Activated naive CD4-positive, alpha-beta T cell treated with anti-CD3 and anti-CD28 coated beads for 36 hours (primary cell): Measurements from ENCODE around the gene LDLRAD1. TPM values are rescaled to one million over a fixed set of nuclear protein-coding genes. Genes with fewer than 3 reads are reported as not detected.
"Not testable (repeated sequence)": the region's sequence is repeated elsewhere in the genome, so short reads cannot be mapped to it uniquely, and the experiment has no call there.

ENCODE experiments used
- CTCF ChIA-PET: fragments of 350-600 bp; sonication (Branson Sonifier 250); formaldehyde crosslinking; loops from one replicate; lab custom pipeline; 2021; ENCODE audit warnings: antibody characterized with exemption; lab: Charles Lee
- DNase-seq: peaks from one replicate; pipeline ENCODE4 v3.0.0-alpha.2; 2020
- H3K27ac Mint-ChIP-seq: one replicate; pipeline ENCODE4 v1.8.0; 2021; ENCODE audit warnings: mild to moderate bottlenecking, mixed read lengths
- H3K27me3 Mint-ChIP-seq: one replicate; pipeline ENCODE4 v1.8.0; 2021; ENCODE audit warnings: low read depth, mixed read lengths
- H3K36me3 Mint-ChIP-seq: one replicate; pipeline ENCODE4 v1.8.0; 2021; ENCODE audit warnings: low read depth, mixed read lengths
- H3K4me1 Mint-ChIP-seq: one replicate; pipeline ENCODE4 v1.8.0; 2021; ENCODE audit warnings: low read depth, mixed read lengths
- H3K4me3 Mint-ChIP-seq: one replicate; pipeline ENCODE4 v1.8.0; 2021; ENCODE audit warnings: mild to moderate bottlenecking, moderate library complexity, mixed read lengths
- H3K9me3 Mint-ChIP-seq: one replicate; pipeline ENCODE4 v1.8.0; 2021; ENCODE audit warnings: mixed read lengths
- intact Hi-C: fragments of 100-400 bp; cut with micrococcal nuclease; formaldehyde crosslinking; loops from one replicate; pipeline ENCODE4 v1.15.1; 2023
- total RNA-seq, 2 experiments: library from RNA; stranded (reverse); gene quantifications; one replicate each; pipeline ENCODE4 v1.2.3, GENCODE V29; 2021

LDLRAD1 gene
- total RNA-seq, 2 experiments from 2014 or later: not detected

DNA sequence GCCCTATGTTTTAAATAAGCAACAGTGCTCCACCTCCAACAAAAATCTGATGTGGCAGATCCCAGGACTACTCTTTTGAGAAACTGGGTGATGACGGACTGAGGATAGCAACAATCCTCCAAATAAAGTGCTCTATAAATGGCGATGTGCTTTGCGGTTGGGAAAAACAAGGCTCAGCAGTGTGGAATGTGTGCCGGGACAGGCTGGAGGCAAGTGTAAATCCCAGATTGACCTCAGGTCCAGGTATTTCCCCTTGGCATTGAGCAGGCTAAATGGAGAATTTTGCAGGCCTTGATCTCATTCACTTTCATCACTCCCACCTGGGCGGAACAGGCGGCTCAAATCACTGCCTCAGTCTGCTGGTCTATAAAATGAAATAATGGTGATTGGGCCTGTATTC, 36.8 kb downstream of the LDLRAD1 start:
- Mint-ChIP-seq H3K27me3 (no peaks in the 10 kb centered on the region), H3K4me1 (peaks cover 15% of the 10 kb centered on the region), H3K4me3 (no peak overlapping the region), H3K36me3 (no peaks in the 10 kb centered on the region), H3K27ac (no peak overlapping the region), H3K9me3 (no peaks in the 10 kb centered on the region)
- intact Hi-C loops: no loop called here
- no peak for DNase-seq
- CTCF ChIA-PET: no interaction called here

DNA sequence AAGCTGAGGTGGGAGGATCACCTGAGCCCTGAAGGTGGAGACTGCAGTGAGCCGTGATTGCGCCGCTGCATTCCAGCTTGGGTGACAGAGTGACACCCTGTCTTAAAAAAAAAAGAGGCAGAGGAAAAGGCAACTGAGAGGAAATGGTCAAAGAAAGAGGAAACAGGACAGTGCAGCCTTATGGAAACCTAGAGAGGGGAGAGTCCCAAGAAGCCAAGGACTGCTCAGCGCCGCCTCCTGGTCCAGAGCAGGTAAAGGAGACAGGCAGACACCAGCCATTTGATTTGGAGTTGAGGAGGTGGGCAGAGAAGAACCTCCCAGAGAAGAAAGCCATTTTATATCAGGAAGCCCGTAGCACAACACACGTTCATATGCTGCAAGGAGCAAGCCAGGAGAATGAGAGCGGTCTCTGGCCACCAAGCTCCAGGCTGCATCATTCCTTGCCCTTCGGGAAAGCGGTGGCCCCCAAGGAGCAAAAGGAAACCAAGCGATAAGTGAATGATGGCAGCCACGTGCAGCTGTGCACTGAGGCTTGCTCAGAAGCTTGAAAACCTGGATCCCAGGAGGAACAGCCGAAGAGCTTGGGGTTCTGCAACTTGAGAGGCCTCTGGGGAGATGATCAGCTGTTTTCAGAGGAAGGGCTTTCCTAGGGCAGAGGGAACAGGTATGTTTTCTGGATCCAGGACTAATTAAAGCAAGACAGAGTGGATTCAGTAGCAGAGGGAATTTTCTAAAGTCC, 38.1 kb downstream of the LDLRAD1 start:
- no peaks in the 10 kb centered on the region for H3K27me3 Mint-ChIP-seq
- no peak overlapping the region for H3K4me3 Mint-ChIP-seq
- DNase-seq: no peak
- CTCF ChIA-PET: interaction anchor here (1.1 kb wide), 1 partner anchor 119 kb away, joined by 6 read pairs; no protein-coding TSS in a partner anchor
- peaks cover 7% of the 10 kb centered on the region for H3K4me1 Mint-ChIP-seq
- H3K9me3 Mint-ChIP-seq: no peaks in the 10 kb centered on the region
- intact Hi-C loops: no loop called here
- peaks cover 4% of the 10 kb centered on the region for H3K36me3 Mint-ChIP-seq
- no peak overlapping the region for H3K27ac Mint-ChIP-seq

DNA sequence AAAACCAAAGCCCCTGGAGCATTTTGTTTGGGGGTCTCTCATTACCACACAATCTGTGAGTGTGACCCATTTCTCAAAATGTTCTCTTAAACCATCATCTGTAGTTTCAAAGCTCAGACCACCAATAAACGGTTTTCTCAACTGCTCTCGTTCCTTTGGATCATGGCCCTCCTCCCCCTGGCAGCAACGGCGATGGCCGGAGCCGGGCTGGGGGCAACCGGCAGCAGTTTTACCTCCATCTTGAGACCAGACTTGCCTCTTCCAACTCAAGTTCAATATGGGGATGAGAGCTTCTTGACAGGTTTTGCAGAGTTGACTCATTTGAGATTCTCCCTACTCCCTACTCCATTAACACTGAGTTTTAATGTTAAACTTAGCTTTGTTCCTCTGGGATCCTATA, 42.1 kb downstream of the LDLRAD1 start:
- CTCF ChIA-PET: interaction anchor here (0.7 to 1.2 kb wide), 2 partner anchors 17 to 115 kb away, joined by 3 read pairs; no protein-coding TSS in a partner anchor
- Mint-ChIP-seq H3K4me3 (no peak overlapping the region), H3K27me3 (no peaks in the 10 kb centered on the region), H3K4me1 (no peaks in the 10 kb centered on the region), H3K9me3 (no peaks in the 10 kb centered on the region), H3K27ac (no peak overlapping the region), H3K36me3 (peaks cover 6% of the 10 kb centered on the region)
- DNase-seq: no peak
- intact Hi-C loops: no loop called here

DNA sequence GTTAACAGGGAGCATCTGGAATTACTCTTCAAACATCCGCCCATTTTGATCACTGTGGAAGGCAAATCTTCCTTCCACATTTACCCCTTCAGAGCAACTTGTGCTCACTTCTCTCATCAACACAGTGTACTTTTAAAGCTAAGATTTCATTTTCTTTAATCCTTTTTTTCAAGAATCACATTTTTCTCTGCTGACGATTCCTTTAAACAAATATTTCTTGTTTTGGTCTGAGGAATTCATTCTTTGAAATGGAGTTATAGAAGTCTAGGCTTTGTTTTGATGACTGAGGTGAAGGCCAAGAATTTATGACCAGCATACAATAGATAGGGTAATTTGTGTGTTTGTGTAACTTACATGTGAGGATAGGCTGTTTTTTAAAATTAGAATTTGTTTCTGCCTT, 46.3 kb downstream of the LDLRAD1 start:
- Mint-ChIP-seq H3K27me3 (no peaks in the 10 kb centered on the region), H3K27ac (no peak overlapping the region), H3K4me3 (no peak overlapping the region), H3K4me1 (no peaks in the 10 kb centered on the region), H3K9me3 (no peaks in the 10 kb centered on the region), H3K36me3 (peaks cover 23% of the 10 kb centered on the region)
- DNase-seq: no peak
- CTCF ChIA-PET: interaction anchor here (0.6 to 1.1 kb wide), 2 partner anchors 12 to 39 kb away, joined by 3 read pairs; no protein-coding TSS in a partner anchor
- intact Hi-C loops: no loop called here

DNA sequence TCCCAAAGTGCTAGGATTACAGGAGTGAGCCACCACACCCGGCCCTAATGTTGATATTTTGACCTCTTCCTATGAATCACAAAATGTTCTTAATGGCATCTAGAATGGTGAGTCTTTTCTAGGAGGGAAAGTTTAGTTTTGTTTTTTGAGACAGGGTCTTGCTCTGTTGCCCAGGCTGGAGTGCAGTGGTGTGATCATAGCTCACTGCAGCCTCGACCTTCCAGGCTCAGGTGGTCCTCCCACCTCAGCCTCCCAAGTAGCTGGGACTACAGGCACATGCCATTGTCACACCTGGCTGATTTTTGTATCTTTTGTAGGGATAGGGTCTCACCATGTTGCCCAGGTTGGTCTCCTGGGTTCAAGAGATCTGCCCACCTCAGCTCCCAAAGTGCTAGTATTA, 48.7 kb downstream of the LDLRAD1 start:
- H3K27ac Mint-ChIP-seq, intact Hi-C loops, DNase-seq, CTCF ChIA-PET, H3K27me3 Mint-ChIP-seq, H3K4me3 Mint-ChIP-seq, H3K4me1 Mint-ChIP-seq, H3K9me3 Mint-ChIP-seq: not testable (repeated sequence)
- peaks cover 23% of the 10 kb centered on the region for H3K36me3 Mint-ChIP-seq

DNA sequence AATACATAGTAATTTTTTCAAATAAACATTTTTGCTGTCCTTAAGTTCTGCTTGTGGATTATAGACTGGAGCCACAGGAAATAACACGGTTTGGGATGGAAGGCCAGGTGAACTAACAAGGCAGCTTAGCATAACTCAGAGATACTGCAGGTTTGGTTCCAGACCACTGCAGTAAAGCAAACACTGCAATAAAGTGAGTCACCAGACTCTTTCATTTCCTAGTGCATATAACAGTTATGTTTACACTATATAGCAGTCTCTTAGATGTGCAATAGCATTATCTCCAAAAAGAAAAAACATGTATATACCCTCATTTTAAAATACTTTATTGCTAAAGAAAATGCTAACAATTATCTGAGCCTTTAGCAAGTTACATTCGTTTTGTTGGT, 49.9 kb downstream of the LDLRAD1 start:
- CTCF ChIA-PET: no interaction called here
- Mint-ChIP-seq H3K36me3 (peaks cover 30% of the 10 kb centered on the region), H3K4me1 (no peaks in the 10 kb centered on the region), H3K27ac (no peak overlapping the region), H3K9me3 (no peaks in the 10 kb centered on the region), H3K27me3 (no peaks in the 10 kb centered on the region), H3K4me3 (no peak overlapping the region)
- intact Hi-C loops: no loop called here
- no peak for DNase-seq

DNA sequence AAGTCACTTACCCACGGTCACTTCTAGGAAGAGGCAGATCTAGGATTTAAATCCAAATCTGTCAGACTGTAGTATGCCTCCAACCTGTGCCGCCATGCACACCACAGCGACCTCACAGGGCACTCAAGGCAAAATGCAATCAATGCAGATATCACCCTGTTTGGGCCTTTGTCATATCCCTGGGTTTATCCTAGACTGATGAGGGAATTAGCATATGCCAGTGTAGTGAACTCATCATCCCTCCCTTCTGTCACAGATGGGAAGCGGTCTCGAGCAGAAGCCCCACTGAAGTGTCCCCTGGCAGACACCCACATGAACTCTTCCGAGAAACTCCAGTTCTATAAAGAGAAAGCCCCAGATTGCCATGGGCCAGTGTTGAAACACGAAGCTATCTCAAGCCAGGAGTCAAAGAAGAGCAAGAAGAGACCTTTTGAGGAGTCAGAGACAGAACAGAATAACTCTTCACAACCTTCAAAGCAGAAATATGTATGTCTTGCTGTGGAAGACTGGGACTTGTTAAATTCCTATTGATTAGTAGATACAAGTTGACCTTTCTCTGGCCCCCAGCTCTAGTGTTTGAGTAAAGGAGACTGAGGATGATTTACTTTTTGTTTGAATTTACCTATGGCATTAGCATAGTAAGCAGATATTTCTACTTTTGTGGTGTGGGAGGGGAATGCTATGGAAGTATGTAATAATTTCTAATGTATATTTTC, 50.4 kb downstream of the LDLRAD1 start:
- Mint-ChIP-seq H3K9me3 (no peaks in the 10 kb centered on the region), H3K27ac (no peak overlapping the region), H3K27me3 (no peaks in the 10 kb centered on the region), H3K36me3 (peaks cover 31% of the 10 kb centered on the region), H3K4me1 (no peaks in the 10 kb centered on the region), H3K4me3 (no peak overlapping the region)
- intact Hi-C loops: no loop called here
- CTCF ChIA-PET: interaction anchor here (0.6 kb wide), 1 partner anchor 359 kb away, joined by 3 read pairs; no protein-coding TSS in a partner anchor
- no peak for DNase-seq

DNA sequence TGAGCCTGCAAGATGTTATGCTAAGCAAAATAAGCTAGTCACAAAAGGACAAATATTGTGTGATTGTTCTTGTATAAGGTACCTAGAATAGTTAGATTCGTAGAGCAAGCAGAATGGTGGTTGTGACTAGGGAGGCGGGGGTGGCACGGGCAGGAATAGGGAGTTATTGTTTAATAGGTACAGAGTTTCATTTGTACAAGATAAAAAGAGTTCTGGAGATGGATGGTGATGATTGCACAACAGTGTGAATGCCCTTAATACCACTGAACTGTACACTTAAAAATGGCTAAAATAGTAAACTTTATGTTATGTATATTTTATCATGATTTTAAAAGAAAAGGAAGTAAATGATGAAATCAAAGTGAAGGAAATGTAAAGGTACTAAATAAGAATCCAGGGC, 51.2 kb downstream of the LDLRAD1 start:
- Mint-ChIP-seq H3K9me3 (no peaks in the 10 kb centered on the region), H3K4me3 (no peak overlapping the region), H3K4me1 (no peaks in the 10 kb centered on the region), H3K36me3 (peaks cover 36% of the 10 kb centered on the region), H3K27me3 (no peaks in the 10 kb centered on the region), H3K27ac (no peak overlapping the region)
- no peak for DNase-seq
- CTCF ChIA-PET: interaction anchor here (0.8 to 1.6 kb wide), 2 partner anchors 12 to 106 kb away, joined by 3 to 12 read pairs; no protein-coding TSS in a partner anchor
- intact Hi-C loops: no loop called here

DNA sequence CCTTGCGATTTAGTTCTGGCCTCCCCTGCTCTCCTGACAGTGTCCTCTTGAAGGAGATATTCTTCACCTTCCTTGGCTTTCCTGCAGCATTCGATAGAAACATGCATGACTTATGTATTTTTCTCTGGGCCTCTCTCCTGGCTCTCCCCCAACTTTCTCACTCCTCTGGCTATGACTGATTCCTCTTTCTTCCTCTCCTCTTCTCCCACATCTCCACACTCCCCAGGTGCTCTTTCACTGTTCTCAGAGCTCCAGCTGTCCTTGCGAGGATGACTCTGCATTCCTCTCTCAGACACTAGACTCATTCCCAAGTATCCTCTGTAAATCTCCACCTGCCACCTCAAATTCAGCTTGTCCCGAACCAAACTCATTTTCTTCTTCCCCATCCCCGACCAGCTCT, 53.9 kb downstream of the LDLRAD1 start:
- no peak overlapping the region for H3K27ac Mint-ChIP-seq
- CTCF ChIA-PET: interaction anchor here (0.8 to 1.4 kb wide), 2 partner anchors 85 to 104 kb away, joined by 3 read pairs; no protein-coding TSS in a partner anchor
- DNase-seq: no peak
- no peaks in the 10 kb centered on the region for H3K4me1 Mint-ChIP-seq
- intact Hi-C loops: no loop called here
- peaks cover 32% of the 10 kb centered on the region for H3K36me3 Mint-ChIP-seq
- H3K9me3 Mint-ChIP-seq: no peaks in the 10 kb centered on the region
- H3K27me3 Mint-ChIP-seq: no peaks in the 10 kb centered on the region
- no peak overlapping the region for H3K4me3 Mint-ChIP-seq

DNA sequence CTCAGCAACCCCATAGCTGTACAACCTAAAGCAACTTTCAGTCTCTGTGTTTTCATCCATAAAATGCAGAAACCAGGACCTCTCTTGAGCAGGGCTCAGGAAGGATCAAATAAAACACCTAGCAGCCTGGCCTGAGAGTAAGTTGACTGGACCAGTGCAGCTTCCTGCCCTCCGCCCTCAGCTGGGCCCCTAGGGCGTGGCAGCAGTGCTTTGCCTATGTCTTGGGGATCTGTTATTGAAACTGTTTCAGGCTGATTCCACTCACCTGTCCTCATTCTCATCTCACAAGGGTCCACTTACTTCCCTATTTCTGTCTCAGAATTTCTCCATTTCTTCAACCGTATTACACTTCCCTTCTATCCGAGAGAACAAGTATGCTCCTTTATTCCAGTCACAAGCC, 54.5 kb downstream of the LDLRAD1 start:
- DNase-seq: no peak
- Mint-ChIP-seq H3K9me3 (no peaks in the 10 kb centered on the region), H3K4me1 (no peaks in the 10 kb centered on the region), H3K27me3 (no peaks in the 10 kb centered on the region), H3K4me3 (no peak overlapping the region), H3K27ac (no peak overlapping the region), H3K36me3 (peaks cover 29% of the 10 kb centered on the region)
- intact Hi-C loops: no loop called here
- CTCF ChIA-PET: interaction anchor here (1.4 kb wide), 1 partner anchor 85 kb away, joined by 3 read pairs; no protein-coding TSS in a partner anchor

DNA sequence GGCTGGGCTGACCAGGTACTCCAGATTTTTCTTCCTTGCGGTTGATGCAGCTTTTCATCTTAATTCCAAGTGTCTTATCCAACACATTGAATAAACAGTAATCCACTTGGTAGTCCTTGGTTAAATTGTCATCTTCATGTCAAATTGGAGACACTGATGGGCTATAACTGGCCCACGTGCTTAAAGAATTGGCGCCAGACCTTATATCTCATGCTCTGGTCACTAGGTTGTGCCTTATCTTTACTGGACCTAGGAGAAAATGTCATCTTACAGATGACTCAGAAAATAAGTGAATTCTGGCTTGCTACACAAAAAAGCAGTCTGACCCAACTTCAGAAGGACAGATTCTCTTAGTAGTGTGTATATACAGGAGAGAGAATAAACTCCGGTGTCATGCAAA, 55.6 kb downstream of the LDLRAD1 start:
- no peak for DNase-seq
- intact Hi-C loops: no loop called here
- Mint-ChIP-seq H3K4me3 (no peak overlapping the region), H3K27ac (no peak overlapping the region), H3K36me3 (peaks cover 25% of the 10 kb centered on the region), H3K4me1 (peaks cover under 1% of the 10 kb centered on the region), H3K9me3 (no peaks in the 10 kb centered on the region), H3K27me3 (no peaks in the 10 kb centered on the region)
- CTCF ChIA-PET: interaction anchor here (0.7 kb wide), 1 partner anchor 84 kb away, joined by 3 read pairs; no protein-coding TSS in a partner anchor

DNA sequence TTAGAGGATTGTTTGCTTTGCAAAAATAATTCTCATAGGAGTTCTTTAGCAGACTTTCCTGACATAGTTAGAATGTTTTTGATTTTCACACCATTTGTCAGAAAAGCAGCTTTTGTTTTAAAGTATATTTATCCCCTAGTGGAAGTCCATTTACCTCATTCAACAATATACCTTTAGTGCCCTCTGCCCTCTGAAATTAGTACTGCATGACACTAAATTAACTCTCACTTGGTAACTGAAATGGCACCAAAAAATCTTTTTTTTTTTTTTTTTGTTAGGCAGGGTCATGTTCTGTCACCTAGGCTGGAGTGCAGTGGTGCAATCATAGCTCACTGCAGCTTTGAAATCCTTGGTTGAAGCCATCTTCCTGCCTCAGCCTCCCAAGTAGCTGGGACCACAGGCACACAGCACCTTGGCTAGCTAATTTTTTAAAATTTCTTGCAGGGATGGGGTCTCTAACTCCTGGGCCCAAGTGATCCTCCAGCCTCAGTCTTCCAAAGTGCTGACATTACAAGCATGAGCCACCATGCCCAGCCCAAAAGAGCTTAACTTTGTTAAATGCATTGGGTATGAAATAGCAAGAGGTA, 58.2 kb downstream of the LDLRAD1 start:
- Mint-ChIP-seq H3K27me3 (no peaks in the 10 kb centered on the region), H3K27ac (no peak overlapping the region), H3K4me3 (no peak overlapping the region), H3K9me3 (no peaks in the 10 kb centered on the region), H3K4me1 (peaks cover 11% of the 10 kb centered on the region), H3K36me3 (peaks cover 16% of the 10 kb centered on the region)
- intact Hi-C loops: loop anchor here (1.0 kb wide), 2 partner anchors 81 to 98 kb away; no protein-coding TSS in a partner anchor
- no peak for DNase-seq
- CTCF ChIA-PET: interaction anchor here (0.6 to 4.7 kb wide), 34 partner anchors 10 to 1039 kb away, joined by 3 to 103 read pairs (median 4); partner anchors contain the start of genes BSND, IFT25 and LRRC42
